ENCODE data around the gene ALPK3.

ALPK3 gene

GRCh38 chr15:84855765-84856164 is 38.6 kb downstream of the ALPK3 start:
- no peak overlapping the region for H3K4me3 ChIP-seq (ENCODE audit: low read length)
- no peak for DNase-seq (ENCODE audit: low read depth)
- no peak for TF ChIP-seq CTCF (IDR thresholded peaks at IDR 0.05; ENCODE audit: insufficient read depth, low read depth, low read length, missing control alignments)

- DNase-seq (ENCODE audit: low read depth): no peak
- no peak for TF ChIP-seq CTCF (IDR thresholded peaks at IDR 0.05; ENCODE audit: insufficient read depth, low read depth, low read length, missing control alignments)
- H3K4me3 ChIP-seq (ENCODE audit: low read length): no peak overlapping the region
Observed at GRCh38 chr15:84856731-84857417, 39.7 kb downstream of the ALPK3 start.

- no peak for DNase-seq (ENCODE audit: low read depth)
- no peak overlapping the region for H3K4me3 ChIP-seq (ENCODE audit: low read length)
- TF ChIP-seq CTCF (IDR thresholded peaks at IDR 0.05; ENCODE audit: insufficient read depth, low read depth, low read length, missing control alignments): no peak
Observed at GRCh38 chr15:84857418-84858004, 40.4 kb downstream of the ALPK3 start.

GRCh38 chr15:84858231-84858630 is 41.1 kb downstream of the ALPK3 start:
- no peak for DNase-seq (ENCODE audit: low read depth)
- no peak for TF ChIP-seq CTCF (IDR thresholded peaks at IDR 0.05; ENCODE audit: insufficient read depth, low read depth, low read length, missing control alignments)
- H3K4me3 ChIP-seq (ENCODE audit: low read length): no peak overlapping the region

GRCh38 chr15:84859144-84859543 is 42.0 kb downstream of the ALPK3 start:
- no peak overlapping the region for H3K4me3 ChIP-seq (ENCODE audit: low read length)
- DNase-seq (ENCODE audit: low read depth): peak; percentile 88
- TF ChIP-seq CTCF (IDR thresholded peaks at IDR 0.05; ENCODE audit: insufficient read depth, low read depth, low read length, missing control alignments): no peak

GRCh38 chr15:84859651-84860050 is 42.5 kb downstream of the ALPK3 start:
- no peak overlapping the region for H3K4me3 ChIP-seq (ENCODE audit: low read length)
- TF ChIP-seq CTCF (IDR thresholded peaks at IDR 0.05; ENCODE audit: insufficient read depth, low read depth, low read length, missing control alignments): no peak
- no peak for DNase-seq (ENCODE audit: low read depth)

GRCh38 chr15:84861781-84862180 is 44.6 kb downstream of the ALPK3 start:
- no peak for DNase-seq (ENCODE audit: low read depth)
- no peak overlapping the region for H3K4me3 ChIP-seq (ENCODE audit: low read length)
- TF ChIP-seq CTCF (IDR thresholded peaks at IDR 0.05; ENCODE audit: insufficient read depth, low read depth, low read length, missing control alignments): no peak

Measured in epithelial cell of esophagus (primary cell).